GM18520 (cell line): Measurements from ENCODE around the gene CCNG2.
A peak's percentile ranks its signal among the peaks of the same experiment; 100 is the strongest.

ENCODE experiments used
- ATAC-seq: cut with Tn5 transposase; IDR thresholded peaks from one replicate; pipeline ENCODE4 v1.9.1; 2021; ENCODE audit not compliant: unreplicated experiment

The CCNG2 gene

GRCh38 chr4:77146186-77147078 lies 10.6 kb upstream of the CCNG2 start:
- no peak for ATAC-seq

DNA sequence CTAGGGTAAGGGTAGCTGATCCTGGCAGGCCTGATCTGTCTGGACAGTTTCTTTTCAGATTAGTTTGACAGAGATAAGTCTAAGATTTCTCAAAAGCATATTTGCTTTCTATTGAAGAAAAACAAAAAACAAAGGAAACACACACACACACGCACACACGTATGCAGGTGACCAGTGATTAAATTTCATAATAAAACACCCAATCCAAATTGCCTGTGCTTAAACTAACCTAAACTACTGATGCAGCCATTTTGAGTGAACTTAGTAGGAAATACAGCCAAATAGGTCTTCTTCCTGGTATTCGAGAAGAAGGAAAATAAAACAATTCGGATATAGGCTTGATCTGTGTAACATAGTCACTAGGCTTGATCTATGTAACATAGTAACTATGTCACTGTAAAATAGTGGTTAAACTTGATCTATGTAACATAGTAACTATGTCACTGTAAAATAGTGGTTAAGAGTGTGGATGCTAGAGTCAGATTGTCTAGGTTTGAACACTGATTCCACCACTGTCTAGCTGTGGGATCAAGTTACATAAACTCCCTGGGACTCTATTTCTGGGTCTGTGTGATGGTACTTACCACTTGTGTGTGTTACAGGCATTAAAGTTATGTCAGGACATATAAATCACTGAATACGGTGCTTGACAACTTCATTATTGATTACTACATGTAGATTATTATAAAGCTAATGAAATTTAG lies 9.8 kb upstream of the CCNG2 start:
- no peak for ATAC-seq

DNA sequence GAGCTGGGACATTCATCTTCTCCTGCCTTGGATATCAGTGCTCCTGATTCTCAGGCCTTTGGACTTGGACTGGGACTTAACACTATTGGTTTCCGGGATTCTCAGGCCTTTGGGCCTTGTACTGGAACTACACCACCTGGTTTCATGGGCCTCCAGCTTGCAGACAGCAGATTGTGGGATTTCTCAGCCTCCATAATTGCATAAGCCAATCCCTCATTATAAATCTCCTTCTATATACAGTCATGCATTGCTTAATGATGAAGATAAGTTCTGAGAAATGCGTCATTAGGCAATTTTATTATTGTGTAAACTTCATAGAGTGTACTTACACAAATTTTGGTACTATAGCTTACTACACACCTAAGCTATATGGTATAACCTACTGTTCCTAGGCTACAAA lies 8.9 kb upstream of the CCNG2 start:
- ATAC-seq: no peak

DNA sequence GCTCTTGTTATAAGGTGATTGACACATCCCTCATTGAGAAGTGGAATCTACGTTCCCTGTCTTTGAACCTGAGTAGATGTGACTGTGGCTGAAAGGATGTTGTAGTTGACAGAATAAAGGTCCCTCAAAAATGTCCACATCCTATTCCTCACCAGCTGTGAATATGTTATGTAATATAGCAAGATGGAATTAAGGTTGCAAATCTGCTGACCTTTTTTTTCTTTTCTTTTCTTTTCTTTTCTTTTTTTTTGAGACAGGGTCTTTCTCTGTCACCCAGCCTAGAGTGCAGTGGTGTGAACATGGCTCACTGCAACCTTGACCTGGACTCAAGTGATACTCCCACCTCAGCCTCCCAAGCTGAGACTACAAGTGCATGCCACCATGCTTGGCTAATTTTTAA lies 7.2 kb upstream of the CCNG2 start:
- ATAC-seq: no peak

- ATAC-seq: no peak
Measured at GRCh38 chr4:77151241-77151640, 5.8 kb upstream of the CCNG2 start.

- ATAC-seq: no peak
Measured at GRCh38 chr4:77152421-77152820, 4.6 kb upstream of the CCNG2 start.

GRCh38 chr4:77153006-77153405 lies 4.0 kb upstream of the CCNG2 start:
- ATAC-seq: no peak

GRCh38 chr4:77154065-77154464 lies 2.9 kb upstream of the CCNG2 start:
- ATAC-seq: no peak

DNA sequence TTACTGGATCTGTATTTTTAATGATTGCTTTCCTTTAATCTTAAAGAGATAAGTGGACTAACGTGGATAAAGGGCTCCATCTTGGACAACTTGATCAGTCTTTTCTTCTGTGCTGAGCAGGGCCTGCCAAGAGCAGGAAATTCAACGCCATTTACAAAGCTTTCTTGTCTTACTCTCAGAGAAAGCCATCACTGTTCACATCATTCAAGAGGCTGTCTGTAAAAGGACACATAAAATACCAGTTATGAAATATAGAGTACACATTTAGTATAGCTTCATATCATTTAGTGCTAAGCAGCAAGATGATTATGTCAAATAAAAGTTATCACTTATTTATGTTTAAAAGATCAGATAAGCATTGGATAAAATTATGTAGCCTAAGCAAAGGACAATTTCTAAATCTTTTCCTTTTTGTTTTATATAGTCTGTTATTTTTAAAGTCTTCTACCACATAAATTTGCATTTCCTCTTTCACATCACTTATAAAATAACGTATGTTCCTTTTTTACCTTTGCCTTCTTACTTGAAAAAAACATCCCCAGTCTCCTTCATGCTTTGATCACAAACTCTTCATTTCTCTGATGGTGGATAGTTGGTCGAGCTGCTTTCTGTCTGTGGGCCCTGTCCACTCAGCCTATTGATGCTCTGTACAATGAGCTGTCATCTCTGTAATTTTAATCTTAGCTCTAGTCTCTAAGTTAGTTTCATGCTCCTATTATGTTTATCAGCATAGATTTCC lies 2.1 kb upstream of the CCNG2 start:
- no peak for ATAC-seq

- no peak for ATAC-seq
Measured at GRCh38 chr4:77155631-77156452, 1.2 kb upstream of the CCNG2 start.

- ATAC-seq: peak; percentile 91
Measured at GRCh38 chr4:77156533-77156911, 485 bp upstream of the CCNG2 start.

DNA sequence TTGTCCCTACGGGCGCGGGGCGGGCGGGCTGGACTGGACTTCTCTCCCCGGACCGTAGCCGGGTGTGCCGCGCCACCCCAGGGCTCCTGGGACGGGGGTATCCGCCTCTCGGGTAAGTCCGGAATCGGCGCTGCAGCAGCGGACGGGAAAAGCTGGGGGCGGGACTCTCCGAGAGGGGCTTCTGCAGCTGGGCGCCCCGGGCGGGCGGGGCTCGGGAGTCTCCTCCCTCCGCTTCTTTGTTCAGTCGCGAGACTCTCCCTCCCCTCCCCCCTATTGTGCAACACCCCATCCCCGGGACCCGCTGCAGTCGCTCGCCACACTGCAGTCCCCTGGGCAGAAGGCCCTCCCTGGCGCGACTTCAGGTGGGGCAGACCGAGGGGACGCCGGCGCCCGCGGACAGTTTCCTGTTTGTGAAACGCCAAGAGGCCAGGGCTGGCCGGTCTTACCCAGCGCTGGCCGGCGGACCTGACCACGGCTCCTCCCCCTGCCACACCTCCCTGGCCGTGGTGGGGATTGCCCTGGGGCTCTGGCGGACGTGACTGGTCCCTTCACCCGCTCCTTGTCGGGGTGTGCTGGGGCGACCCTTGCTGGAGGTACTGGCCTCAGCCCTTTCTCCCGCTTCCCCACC lies 966 bp downstream of the CCNG2 start:
- peak; percentile 30 for ATAC-seq

- ATAC-seq: no peak
Measured at GRCh38 chr4:77158487-77158861, 1.5 kb downstream of the CCNG2 start.

GRCh38 chr4:77159806-77160205 lies 2.8 kb downstream of the CCNG2 start:
- no peak for ATAC-seq

GRCh38 chr4:77163641-77164040 lies 6.6 kb downstream of the CCNG2 start:
- ATAC-seq: no peak

DNA sequence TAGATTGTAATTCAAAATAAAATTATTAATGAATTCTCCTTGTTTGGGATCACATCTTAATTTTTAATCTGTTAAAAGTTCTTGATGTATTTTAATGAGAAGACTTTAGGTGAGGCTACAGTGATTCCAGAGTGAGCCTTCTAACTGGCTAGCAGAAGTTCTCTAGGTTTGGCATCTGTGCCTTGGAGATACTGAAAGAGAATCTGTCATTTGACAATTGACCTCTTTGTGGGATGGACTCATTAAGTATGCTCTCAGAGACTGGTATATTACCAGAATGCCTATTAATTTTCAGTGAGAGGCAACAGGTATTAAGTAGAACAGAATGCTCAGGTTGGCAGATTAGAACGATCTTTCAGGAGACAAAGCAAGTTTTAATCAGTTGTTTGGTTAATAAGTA lies 10.2 kb downstream of the CCNG2 start:
- no peak for ATAC-seq

- ATAC-seq: no peak
Measured at GRCh38 chr4:77167866-77168265, 10.9 kb downstream of the CCNG2 start.

- ATAC-seq: no peak
Measured at GRCh38 chr4:77169481-77169880, 12.5 kb downstream of the CCNG2 start.

- ATAC-seq: no peak
Measured at GRCh38 chr4:77170926-77171325, 13.9 kb downstream of the CCNG2 start.

DNA sequence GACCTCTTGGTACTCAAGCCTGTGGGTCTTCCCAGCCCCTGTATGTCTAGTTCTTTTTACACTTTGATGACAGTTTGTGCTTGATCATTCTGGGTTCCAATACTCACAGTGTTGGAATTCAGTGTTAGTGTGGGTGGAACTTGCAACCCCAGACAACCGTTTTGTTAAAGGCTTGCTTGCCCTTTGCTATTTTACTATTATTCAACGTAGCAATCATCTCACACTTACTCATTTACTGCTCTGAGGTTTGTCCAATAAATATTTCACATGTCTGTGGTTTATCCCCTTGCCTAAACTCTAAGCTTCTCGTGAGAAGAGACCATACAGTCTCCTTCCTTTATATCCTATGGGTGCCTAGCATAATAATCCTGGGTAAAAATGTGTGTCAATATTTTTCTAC lies 15.3 kb downstream of the CCNG2 start:
- ATAC-seq: no peak
